HG03432 (cell line): Measurements from ENCODE around the gene RASGEF1B.

Source experiments
- ATAC-seq: cut with Tn5 transposase; IDR thresholded peaks from one replicate; pipeline ENCODE4 v1.9.1; 2021; ENCODE audit warnings: mild to moderate bottlenecking, moderate library complexity; ENCODE audit not compliant: unreplicated experiment

RASGEF1B gene

DNA sequence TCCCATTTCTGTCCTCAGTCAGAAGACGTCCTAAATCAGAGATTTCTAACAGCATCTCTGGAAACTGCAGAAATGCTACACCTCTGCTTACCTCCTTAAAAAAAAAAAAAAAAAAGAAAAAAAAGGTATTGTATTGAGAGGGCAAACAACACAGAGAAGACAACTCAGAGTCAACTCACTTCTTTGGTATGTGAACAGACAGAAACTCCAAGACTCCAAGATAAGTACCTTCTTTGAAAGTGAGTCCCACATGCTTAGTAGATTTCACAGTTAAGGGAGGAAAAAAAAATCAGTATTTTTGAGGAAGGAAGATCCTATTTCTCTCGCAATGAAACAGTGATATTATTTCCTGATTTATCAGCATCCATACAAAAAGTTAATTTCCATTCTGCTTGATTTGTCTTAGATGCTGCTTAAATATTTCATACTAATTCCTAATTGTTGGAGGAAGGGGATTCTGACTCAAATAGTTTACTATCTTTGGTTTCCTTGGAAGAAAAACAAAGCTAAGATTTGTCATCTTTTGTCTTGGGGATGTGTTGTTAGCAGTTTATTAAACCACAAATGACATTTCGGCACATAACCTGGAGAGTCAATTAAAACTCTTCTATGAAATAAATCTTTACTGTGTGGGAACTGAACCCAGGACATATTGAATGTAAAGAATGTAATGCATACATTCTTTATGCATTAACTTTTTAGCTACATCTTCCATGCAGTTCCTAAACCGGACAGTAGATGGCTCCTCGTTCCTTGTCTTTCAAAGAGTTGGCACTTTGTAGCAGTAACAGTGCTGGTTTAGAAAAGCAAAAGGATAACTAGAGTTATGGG lies 4.7 kb downstream of the RASGEF1B start:
- no peak for ATAC-seq

DNA sequence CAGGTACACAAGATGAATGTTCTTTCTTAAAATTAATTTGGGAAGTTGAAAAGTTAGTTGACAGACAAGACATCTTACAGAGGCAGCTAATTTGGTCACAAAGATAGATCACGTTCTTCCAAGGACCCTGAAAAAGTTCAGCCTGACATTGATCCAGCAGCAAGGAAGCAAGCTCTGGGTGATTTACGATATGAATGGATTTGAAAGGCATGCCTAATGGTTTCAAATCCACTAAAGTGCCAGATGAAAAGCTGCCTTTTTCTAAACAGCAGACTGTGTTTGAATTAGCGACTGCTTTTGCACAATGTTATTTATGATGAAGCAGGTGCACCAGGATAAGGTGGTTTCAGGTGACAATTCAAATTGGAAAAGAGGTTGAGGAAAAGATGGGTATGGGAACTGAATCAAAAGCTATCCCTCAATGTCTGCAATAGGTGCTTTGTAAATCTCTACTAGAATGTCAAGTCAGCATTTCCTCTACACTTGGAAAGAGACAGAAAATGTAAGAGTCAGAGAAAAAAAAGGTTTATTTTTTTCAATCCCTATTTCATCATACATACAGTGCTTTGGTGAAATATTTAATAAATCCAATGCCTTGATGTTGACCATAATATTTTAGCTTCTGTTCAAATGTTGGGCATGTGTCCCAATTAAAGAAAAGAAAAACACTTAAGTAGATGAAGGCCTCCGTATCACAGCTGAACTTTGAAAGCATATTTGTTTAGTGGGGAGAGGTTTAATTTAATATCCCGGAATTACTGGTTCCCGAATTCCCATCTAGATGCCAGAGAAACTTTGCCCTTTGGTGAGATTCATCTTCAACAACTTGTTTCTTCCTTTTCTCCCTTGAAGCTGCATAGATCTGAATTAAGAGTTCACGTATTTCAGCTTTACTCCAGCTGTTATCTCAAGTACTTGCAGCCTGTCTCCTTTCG lies 6.0 kb downstream of the RASGEF1B start:
- ATAC-seq = no peak

DNA sequence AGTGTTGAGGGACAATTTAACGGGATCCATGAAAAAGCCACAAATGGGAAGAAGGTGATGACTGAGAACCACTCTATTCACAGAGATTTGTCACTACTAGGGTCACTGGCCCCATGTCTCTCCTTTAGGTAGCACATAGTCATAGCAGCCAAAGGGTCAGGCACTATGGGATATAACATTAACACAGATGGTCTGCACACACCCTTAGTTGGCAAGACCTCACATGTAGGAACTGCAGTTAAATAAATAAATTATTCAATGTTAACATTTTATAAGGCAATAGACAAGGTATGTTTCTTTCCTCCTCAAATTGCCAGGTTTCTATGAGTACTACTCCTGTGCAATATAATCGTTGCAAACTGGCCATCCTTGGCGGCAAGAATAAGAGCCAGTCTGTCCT lies 10.9 kb downstream of the RASGEF1B start:
- no peak for ATAC-seq

DNA sequence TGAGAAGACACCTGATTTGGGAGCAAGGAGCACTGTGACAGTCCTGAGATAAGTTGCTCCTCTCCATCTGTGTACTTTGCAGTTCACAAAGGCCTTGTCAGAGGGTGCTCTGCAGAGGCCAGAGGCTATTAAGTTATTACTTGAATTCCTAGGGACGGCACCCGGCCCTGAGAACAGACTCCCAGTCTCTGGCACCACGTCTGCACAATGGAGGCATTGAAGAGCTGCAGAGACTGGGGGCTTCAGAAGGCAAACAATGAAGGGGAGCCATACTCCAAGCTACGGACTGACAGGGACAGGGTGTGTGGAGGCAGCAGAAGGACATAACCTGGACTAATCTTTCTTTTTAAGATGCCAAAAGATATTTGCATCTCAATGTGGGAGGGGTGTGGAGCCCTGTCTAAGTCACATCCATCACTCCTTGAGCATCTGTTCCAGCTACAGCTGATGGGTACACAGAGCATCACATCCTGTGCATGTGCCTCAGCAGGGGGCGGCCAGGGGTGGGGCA lies 11.5 kb downstream of the RASGEF1B start:
- ATAC-seq = no peak

DNA sequence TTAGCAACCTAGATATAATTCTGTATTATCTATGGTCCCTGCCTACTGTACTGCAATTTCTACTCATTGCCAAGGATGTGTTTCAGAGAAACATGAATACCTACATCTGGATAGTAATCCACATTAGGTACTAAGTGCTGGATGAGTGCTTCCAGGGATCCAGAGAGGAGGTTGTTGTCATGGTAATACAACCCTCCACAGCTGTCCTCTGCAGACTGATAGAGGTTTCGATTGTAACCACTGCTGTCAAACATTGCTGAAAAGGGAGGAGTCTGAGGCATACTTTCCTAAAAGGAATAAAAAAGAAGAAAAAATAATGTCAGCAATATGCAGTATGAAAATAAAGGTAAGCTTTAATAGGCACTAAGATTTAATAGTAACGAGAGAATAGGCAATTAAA lies 12.5 kb downstream of the RASGEF1B start:
- ATAC-seq = no peak

DNA sequence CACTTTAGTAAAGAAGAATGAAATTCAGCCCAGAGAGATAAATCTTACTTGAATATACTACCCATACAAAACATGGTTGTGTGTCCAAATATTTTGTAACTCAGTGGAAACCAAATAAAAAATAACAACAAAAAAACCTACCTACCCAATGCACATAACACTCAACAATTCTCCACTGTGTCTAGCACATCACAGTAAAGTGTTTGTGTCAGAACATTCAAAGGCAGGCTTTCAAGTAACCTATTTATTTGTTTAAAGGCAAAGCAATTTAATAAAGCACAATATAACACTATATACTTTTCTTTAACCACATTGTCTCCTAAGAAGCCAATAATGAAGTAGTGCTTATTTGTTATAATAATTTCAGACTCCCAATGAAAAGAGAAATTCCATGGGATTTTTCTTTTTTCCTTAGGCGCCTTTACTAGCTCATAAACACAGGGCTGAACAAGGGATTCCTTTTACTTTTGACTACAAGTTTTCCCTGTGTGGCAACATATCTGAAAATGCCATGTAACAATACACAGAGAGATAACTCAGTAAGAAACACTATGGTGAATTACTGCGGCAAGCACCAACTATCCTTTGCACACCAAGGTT lies 13.7 kb downstream of the RASGEF1B start:
- no peak for ATAC-seq

DNA sequence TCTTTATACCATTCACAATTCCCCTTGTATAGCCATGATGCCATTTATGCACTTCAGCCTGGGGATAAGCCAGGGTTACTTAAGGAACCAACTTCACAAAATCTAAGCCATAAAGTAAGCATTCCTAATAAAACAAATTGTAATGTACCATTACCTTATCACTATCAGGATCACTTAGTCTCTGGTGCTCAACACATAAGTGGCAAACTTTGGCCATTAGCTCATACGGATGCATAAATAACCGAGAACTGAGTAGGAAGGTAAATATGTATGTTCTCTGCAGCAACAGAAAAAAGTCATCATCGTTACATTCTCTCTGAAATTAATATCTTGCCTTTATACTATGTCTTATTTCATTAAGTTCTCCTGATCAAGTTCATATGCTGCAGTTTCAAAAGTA lies 14.4 kb downstream of the RASGEF1B start:
- no peak for ATAC-seq

DNA sequence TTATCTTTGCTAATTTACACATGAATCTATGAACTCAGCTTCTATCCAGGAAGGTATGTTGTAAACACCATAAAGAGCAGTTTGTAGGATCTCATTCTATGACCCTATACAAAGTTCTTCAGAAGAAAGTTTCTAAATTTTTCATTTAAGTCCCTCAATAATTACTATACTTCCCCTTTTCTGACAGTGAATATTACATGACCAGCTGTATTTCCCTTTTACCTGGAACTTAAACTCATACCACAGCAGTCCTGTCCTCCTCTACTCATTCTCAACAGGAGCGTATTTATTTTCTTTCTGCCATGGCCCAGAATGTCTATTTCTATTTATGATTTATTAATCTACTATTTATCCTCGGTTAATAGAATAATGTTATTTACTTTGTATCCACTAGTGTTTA lies 15.8 kb downstream of the RASGEF1B start:
- no peak for ATAC-seq

DNA sequence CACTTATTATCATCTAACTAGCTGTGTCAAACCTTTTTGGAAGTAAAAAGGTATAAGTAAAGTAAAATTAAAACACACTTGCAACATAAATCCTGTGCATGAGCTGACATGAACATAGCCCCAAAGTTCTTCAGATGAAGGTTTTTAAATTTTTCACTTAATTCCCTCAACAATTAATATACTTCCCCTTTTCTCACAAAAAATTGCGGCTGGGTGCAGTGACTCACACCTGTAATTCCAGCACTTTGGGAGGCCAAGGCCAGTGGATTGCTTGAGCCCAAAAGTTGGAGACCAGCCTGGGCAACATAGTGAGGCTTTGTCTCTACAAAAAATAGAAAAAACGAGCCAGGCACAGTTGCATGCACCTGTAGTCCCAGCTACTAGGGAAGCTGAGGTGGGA lies 16.8 kb downstream of the RASGEF1B start:
- no peak for ATAC-seq

DNA sequence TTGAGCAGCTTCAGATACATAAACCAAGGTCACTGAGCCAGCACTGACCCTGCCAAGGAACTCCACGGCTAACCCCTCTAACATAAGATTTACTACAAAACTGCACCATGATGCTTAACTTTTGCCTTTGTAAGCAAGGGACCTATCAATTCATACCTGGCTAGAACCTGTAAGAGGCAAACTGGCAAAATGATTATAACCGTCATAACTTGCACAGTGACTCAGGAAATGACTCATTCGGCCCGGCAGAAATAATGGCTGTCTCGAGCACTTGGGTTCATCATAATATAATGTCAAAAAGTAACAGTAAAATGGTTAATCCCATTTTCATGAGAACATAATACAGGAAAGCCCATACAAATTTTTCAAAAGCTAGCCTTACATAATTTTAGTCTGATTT lies 17.2 kb downstream of the RASGEF1B start:
- no peak for ATAC-seq

DNA sequence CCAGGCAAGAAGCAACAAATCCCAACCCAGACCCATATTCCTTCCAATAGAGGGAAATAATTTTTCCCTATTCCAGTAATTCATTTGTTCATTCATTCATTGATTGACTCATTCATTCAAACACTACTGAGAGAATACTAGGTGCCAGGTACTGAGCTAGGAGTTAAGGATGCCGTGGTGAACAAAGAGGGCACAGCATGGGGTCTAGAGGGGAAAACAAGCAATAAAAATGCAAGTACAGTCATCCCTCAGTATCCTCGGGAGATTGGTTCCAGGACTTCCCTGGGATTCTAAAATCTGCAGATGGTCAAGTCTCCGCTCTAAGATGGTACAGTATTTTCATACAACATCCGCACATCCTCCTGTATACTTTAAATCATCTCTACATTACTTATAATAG lies 18.7 kb downstream of the RASGEF1B start:
- no peak for ATAC-seq

DNA sequence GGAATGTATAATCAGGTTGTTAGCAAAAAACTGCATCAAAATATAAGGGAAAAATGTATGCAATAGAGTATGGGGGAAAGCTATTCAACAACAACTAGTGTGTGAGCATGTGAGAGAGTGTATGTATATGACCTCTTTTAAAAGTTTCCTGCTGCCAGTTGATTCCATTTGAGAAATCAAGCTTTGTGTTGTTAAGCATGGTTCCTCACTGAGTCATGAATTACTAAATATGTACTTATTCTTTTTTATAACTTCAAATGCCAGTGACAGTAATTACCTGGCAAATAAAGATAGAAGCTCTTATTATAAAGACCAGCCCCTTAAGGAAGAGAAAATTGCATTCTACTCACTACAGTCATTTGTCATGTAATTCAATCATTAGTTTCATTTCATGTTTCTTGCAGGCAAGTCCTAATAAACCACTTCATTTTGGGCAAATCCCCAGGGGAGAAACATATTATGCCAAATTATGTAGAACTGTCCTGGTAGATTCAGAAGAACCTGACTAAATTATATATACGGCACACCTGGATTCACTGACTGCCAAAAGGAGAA lies 19.2 kb downstream of the RASGEF1B start:
- no peak for ATAC-seq

DNA sequence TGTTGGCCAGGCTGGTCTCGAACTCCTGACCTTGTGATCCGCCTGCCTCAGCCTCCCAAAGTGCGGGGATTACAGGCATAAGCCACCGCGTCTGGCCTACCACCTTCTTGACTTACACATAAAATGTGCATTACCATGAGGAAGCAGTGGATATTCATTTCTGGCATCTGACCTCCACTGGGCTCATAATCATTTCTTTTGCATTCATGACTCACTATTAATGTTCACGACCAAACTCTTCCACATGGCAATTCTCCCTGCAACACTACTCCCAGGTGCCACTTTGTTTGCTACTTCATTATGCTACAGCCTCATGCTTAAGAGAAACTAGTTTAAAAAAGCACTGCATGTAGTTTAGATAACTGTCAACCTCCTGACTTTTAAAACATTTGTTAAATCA lies 22.7 kb downstream of the RASGEF1B start:
- ATAC-seq = no peak

DNA sequence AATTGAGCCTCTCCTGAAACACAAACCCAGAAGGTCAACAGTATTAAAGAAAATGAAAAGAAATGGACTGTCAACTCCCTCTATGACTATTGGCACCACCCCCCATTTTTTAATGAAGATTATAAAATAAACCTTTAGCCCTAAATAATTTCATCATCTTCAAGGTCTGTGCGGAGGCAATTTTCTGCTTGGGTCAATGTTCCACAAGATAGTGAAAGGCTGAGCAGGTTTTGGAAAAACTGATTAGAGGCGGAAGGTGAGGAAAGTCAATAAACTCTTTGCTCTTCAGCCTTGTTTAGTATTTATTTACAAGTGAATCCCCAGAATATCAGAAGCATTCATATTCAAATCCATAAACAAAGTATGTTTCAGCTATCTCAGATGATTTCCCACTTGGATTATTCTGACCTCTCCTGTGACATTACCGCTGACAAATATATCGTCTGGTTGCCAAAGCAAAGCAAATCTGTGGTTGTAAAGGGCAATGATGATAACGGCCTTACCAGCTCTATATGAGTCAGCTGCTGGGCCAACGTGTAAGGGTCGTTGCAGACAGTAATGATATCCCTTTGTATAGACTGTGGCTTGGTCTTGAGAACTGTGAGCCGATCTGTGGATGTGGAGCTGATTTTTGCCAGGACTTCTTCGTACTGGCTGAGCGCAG lies 24.0 kb downstream of the RASGEF1B start:
- ATAC-seq = no peak

DNA sequence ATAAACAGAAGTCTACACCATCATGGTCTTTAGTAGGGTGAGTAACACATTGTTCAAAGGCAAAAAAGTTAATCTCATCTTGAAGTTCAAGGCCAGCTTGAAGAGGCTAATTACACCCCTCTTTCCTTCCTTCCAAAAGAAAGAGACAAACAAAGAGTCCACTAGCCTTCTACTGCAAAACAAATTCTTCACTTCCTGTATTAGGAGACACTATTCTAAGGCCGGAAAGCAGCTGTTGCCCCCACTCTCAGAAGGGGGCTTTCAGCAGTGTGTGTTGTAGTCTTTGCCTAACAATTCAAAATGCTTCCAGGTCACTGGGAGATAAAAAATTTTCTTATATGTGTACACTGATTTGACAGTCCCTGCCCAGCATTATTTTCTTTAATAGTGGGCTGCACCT lies 25.1 kb downstream of the RASGEF1B start:
- no peak for ATAC-seq

DNA sequence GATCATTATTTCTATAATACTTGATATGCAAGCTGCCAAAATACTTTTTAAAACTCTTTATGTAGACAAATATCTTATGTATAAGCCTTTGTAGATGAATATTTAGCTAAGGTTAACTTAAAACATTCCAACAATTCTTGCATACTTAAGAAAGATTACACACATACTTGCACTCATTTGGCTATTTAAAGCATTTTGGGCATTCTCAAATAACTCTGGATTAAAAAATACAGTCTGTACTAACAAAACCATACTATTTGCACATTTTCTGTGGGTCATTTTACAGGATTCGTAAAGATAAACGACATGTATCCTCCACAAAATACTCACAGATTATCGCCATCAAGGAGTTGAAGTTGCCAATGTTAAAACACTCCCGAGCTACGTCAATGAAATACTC lies 26.5 kb downstream of the RASGEF1B start:
- ATAC-seq = no peak

DNA sequence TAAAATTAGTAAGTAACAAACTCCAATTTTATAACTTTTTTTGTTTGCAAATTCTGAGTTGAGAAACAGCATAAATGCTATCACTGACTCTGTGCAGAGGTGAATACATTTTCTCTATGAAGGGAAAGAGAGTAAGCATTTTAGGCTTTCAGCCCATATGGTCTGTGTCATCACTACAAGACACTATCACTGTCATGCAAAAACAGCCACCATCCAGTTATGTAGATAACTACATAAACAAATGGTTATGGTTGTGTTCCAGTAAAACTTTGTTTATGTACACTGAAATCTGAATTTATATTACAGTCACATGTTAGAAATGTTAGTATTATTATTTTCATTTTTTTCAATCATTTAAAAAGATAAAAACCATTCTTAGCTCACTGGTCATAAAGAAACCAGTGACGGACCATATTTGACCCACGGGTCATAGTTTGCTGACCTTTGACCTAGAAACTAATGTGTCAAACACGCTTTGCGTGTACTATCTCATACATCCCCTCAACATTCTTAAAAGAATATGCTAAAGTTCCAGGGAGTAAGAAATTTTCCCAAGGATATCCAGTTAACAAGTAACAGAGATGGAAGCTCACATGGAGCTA lies 29.1 kb downstream of the RASGEF1B start:
- no peak for ATAC-seq

DNA sequence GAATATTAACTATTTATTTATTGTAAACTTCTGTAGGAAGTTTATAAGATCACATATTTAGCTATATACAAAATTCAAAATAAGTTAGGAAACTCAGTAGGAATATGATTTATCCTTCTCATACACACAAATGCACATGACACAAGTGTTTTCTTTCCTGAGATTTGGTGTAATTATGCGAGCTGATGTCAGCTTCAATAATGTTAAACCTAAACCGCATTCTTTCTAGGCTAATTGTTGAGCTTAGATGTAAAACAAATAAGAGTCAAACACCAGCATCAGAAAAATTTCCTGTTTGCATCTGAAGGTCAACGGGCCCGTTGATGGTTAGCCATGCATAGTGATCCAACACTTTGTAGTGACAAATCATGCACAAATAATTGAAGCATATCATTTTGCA lies 30.8 kb downstream of the RASGEF1B start:
- ATAC-seq = no peak

DNA sequence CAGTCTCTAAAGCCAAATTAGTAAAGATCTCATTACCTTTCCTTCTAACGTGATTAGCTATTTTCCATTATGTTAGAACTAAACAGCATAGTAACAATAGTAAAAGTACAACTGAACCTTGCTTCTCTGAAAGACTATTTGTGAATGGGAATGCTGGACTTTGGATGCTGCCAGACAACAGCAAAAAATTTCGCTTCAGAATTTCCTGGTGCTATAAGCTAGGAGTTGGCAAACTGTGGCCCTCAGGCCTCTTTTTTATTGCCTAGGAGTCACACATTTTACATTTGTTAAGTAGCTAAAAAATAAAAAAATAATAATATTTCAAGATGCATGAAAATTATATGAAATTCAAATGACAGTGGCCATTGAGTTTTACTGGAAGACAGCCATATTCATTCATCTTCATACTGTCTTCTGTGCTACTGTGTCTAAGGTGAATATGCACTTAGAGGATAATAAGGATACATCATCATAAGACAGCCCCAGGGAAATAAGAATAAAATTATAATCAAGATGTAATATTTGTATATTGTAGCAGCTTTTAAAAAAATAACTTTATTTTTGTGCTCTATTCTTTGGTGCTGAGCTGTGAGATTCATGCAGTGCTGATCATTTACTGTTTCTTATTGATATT lies 34.6 kb downstream of the RASGEF1B start:
- no peak for ATAC-seq

DNA sequence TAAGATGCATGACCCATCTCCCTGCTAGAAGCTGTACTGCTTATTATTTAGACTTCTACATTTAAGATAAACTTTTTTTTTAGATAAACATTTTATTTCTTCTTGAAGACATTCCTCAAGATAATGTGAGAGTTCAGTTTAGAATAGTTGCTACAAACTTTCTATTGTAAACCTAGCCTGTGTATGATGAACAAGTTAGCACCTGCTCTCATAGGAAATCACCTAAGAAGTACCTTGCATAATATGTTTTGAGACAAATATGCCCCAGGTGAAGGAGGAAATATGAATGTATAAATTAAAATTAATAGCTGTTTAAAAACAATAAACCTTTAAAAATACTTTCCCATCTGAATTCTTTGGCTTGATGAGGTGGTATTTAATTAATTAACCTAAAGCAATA lies 35.6 kb downstream of the RASGEF1B start:
- no peak for ATAC-seq
